WI38 (cell line): ENCODE results near the gene TMEM106C.

Experiments
- H3K4me3 ChIP-seq: 2 replicates; pipeline ENCODE4 v1.5.1; 2011; ENCODE audit warnings: low read depth, mild to moderate bottlenecking, control low read depth, low read length
- CTCF ChIP-seq: IDR thresholded peaks from 2 replicates; pipeline ENCODE4 v1.5.1; 2012; ENCODE audit warnings: low read depth, mild to moderate bottlenecking, control low read depth, low read length

The TMEM106C gene

GRCh38 chr12:47989666-47990065 lies 26.3 kb downstream of the TMEM106C start:
- no peak for TF ChIP-seq CTCF
- no peak overlapping the region for H3K4me3 ChIP-seq

- no peak for TF ChIP-seq CTCF
- no peak overlapping the region for H3K4me3 ChIP-seq
These were observed 27.1 kb downstream of the TMEM106C start for GRCh38 chr12:47990351-47991105.

- no peak for TF ChIP-seq CTCF
- H3K4me3 ChIP-seq: no peak overlapping the region
These were observed 28.0 kb downstream of the TMEM106C start for GRCh38 chr12:47991106-47992061.

- no peak for TF ChIP-seq CTCF
- H3K4me3 ChIP-seq: no peak overlapping the region
These were observed 29.4 kb downstream of the TMEM106C start for GRCh38 chr12:47992776-47993175.

- TF ChIP-seq CTCF: no peak
- H3K4me3 ChIP-seq: no peak overlapping the region
These were observed 30.1 kb downstream of the TMEM106C start for GRCh38 chr12:47993491-47993890.

- no peak for TF ChIP-seq CTCF
- H3K4me3 ChIP-seq: no peak overlapping the region
These were observed 32.6 kb downstream of the TMEM106C start for GRCh38 chr12:47995981-47996401.

- H3K4me3 ChIP-seq: no peak overlapping the region
- no peak for TF ChIP-seq CTCF
These were observed 33.9 kb downstream of the TMEM106C start for GRCh38 chr12:47997321-47997720.
